ENCODE measurements around the gene ANKRD17. TPM values are rescaled to one million over a fixed set of nuclear protein-coding genes. Genes with fewer than 3 reads are reported as not detected.

ANKRD17 gene
- total RNA-seq, 1 donor, result 80.7 TPM

- no peak overlapping the region for H3K4me3 ChIP-seq (ENCODE audit: low read depth, low read length)
- peak; percentile 17 for DNase-seq (ENCODE audit: low read depth)
- TF ChIP-seq, protein P1, sequence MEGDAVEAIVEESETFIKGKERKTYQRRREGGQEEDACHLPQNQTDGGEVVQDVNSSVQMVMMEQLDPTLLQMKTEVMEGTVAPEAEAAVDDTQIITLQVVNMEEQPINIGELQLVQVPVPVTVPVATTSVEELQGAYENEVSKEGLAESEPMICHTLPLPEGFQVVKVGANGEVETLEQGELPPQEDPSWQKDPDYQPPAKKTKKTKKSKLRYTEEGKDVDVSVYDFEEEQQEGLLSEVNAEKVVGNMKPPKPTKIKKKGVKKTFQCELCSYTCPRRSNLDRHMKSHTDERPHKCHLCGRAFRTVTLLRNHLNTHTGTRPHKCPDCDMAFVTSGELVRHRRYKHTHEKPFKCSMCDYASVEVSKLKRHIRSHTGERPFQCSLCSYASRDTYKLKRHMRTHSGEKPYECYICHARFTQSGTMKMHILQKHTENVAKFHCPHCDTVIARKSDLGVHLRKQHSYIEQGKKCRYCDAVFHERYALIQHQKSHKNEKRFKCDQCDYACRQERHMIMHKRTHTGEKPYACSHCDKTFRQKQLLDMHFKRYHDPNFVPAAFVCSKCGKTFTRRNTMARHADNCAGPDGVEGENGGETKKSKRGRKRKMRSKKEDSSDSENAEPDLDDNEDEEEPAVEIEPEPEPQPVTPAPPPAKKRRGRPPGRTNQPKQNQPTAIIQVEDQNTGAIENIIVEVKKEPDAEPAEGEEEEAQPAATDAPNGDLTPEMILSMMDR (IDR thresholded peaks at IDR 0.05; ENCODE audit: insufficient read depth, low read depth, low read length), result no peak
Measured at GRCh38 chr4:73187325-73187724, 71.3 kb downstream of the ANKRD17 start.

DNA sequence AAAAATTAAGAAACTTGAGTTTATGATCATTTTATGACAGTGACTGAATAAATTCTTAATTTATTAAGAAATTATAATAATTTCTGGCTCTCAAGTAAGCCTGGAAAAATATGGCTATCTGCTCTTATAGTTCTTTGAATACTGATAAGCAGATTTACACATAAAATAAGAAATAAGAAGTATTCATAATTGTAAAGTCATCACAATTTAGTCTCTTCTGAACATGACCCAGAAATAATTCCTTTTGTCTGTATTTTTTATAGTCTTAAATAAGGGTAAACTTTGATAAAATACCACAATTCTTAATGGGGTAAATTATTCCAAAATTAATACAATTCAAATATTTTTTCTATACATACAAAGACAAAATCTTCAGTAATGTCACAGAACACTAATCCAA, 72.7 kb downstream of the ANKRD17 start:
- no peak for DNase-seq (ENCODE audit: low read depth)
- H3K4me3 ChIP-seq (ENCODE audit: low read depth, low read length), result no peak overlapping the region
- TF ChIP-seq, protein P1 (IDR thresholded peaks at IDR 0.05; ENCODE audit: insufficient read depth, low read depth, low read length), result no peak

- no peak overlapping the region for H3K4me3 ChIP-seq (ENCODE audit: low read depth, low read length)
- no peak for DNase-seq (ENCODE audit: low read depth)
- TF ChIP-seq, protein P1 (IDR thresholded peaks at IDR 0.05; ENCODE audit: insufficient read depth, low read depth, low read length), result no peak
Measured at GRCh38 chr4:73181231-73181630, 77.4 kb downstream of the ANKRD17 start.

DNA sequence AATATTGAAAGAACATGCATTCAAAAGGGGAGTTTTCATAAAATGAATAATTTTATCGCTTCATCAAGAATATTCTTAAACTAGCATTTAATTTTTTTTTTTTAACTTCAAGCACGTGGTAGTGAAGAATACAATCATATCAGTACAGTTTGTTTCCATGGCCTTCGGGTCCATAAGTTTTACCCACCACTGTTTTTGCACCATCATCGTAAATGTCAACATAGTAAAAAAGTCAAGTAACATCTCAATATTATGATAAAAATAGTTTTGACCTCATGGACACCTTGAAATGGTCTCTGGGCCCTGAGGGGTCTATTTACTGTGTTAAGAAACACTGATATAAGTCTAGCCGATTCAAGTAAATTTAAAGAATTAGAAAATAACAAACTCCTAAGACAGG, 80.2 kb downstream of the ANKRD17 start:
- H3K4me3 ChIP-seq (ENCODE audit: low read depth, low read length), result no peak overlapping the region
- DNase-seq (ENCODE audit: low read depth), result no peak
- TF ChIP-seq, protein P1 (IDR thresholded peaks at IDR 0.05; ENCODE audit: insufficient read depth, low read depth, low read length), result no peak

DNA sequence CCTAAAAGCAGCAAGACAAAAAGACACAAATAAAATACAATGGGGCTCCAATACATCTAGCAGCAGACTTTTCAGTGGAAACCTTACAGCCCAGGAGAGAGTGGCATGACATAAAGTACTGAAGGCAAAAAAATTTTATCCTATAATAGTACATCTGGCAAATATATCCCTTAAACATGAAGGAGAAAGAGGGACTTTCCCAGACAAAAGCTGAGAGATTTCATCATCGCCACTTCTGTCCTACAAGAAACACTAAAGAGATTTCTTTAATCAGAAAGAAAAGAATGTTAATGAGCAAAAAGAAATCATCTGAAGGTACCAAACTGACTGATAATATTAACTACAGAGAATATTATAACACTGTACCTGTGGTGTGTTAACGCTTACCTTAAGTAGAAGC, 86.4 kb downstream of the ANKRD17 start:
- TF ChIP-seq, protein P1 (IDR thresholded peaks at IDR 0.05; ENCODE audit: insufficient read depth, low read depth, low read length), result no peak
- peak; percentile 54 for DNase-seq (ENCODE audit: low read depth)
- no peak overlapping the region for H3K4me3 ChIP-seq (ENCODE audit: low read depth, low read length)

DNA sequence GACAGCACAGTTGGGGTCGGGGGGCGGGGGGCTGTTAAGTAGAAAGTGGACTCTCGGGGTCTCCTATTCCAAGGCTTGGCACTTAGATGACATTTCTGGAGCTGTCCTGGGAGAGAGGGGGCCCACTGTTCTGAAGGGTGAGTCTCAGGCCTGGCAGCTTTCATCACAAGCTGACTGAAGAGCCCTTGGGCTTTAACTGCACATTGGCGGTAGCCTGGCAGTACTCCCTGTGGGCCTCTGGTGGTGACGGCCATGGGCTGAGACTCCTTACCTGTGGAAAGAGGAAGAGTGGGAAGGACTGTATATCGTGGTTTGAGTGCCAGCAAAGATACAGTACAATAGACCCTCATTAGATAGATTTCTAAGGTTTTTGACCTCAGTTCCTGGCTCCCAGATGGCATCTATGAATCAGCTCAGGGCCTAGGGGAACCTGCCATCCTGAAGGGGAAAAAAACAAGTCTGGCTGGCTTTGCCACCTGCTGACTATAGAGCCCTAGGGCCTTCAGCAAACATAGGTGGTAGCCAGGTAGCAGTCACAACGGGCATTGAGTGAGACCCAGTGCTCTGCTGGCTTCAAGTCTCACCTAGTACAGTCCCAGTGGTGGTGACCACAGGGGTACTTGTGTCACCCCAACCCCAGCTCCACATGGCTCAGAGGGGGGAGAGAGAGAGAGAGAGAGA, 87.9 kb downstream of the ANKRD17 start:
- no peak for DNase-seq (ENCODE audit: low read depth)
- H3K4me3 ChIP-seq (ENCODE audit: low read depth, low read length), result no peak overlapping the region
- TF ChIP-seq, protein P1 (IDR thresholded peaks at IDR 0.05; ENCODE audit: insufficient read depth, low read depth, low read length), result no peak

- no peak for DNase-seq (ENCODE audit: low read depth)
- H3K4me3 ChIP-seq (ENCODE audit: low read depth, low read length), result no peak overlapping the region
- TF ChIP-seq, protein P1 (IDR thresholded peaks at IDR 0.05; ENCODE audit: insufficient read depth, low read depth, low read length), result no peak
Measured at GRCh38 chr4:73166212-73166611, 92.4 kb downstream of the ANKRD17 start.
